H1 (cell line): Measurements from ENCODE around the gene METTL21C. TPM values are rescaled to one million over a fixed set of nuclear protein-coding genes. Genes with fewer than 3 reads are reported as not detected.

Experiments
- CTCF ChIA-PET: fragments of 300-600 bp; sonication (Branson Sonifier 250); formaldehyde crosslinking; loops from one replicate; lab custom pipeline; 2021; ENCODE audit not compliant: partially characterized antibody; lab: Charles Lee
- POLR2A ChIA-PET: fragments of 300-600 bp; sonication (Branson Sonifier 250); formaldehyde crosslinking; loops from one replicate; lab custom pipeline; 2021; ENCODE audit warnings: inconsistent platforms; ENCODE audit not compliant: partially characterized antibody; lab: Charles Lee
- DNase-seq, 2 experiments: peaks; one replicate each; pipeline versions ENCODE4 v3.0.0 to v3.0.0-alpha.2; 2010 to 2022; ENCODE audit warnings: low spot score in 2 of 2, low read depth in 1 of 2, mixed read lengths in 1 of 2
- FAIRE-seq: peaks from 2 replicates; lab custom pipeline; 2011; peaks lifted over from hg19 to GRCh38; lab: Jason Lieb, UNC
- H2AFZ ChIP-seq: 2 replicates; pipeline ENCODE4 v1.8.1; 2012; ENCODE audit warnings: low read length, inconsistent platforms
- H2AK5ac ChIP-seq: 2 replicates; pipeline ENCODE4 v1.6.1; 2013; ENCODE audit warnings: low read depth, low read length
- H2BK120ac ChIP-seq: replicated peaks from 2 replicates; pipeline ENCODE3; 2013; ENCODE audit warnings: low read depth, low read length, inconsistent platforms
- H2BK12ac ChIP-seq: 2 replicates; pipeline ENCODE4 v1.6.1; 2013; ENCODE audit warnings: low read depth, low read length
- H2BK15ac ChIP-seq: 2 replicates; pipeline ENCODE4 v1.6.1; 2013; ENCODE audit warnings: low read length
- H2BK20ac ChIP-seq: 2 replicates; pipeline ENCODE4 v1.6.1; 2013; ENCODE audit warnings: low read length
- H2BK5ac ChIP-seq: 2 replicates; pipeline ENCODE4 v1.6.1; 2013; ENCODE audit warnings: low read depth, low read length
- H3K14ac ChIP-seq: 2 replicates; pipeline ENCODE4 v1.6.1; 2013; ENCODE audit warnings: inconsistent platforms; ENCODE audit not compliant: insufficient read length
- H3K18ac ChIP-seq: 2 replicates; pipeline ENCODE4 v1.6.1; 2013; ENCODE audit warnings: low read length; ENCODE audit errors: extremely low read depth
- H3K23ac ChIP-seq: 2 replicates; pipeline ENCODE4 v1.6.1; 2013; ENCODE audit warnings: inconsistent platforms; ENCODE audit not compliant: insufficient read length
- H3K23me2 ChIP-seq: 2 replicates; pipeline ENCODE4 v1.6.1; 2013; ENCODE audit warnings: low read depth, low read length
- H3K27ac ChIP-seq: 2 replicates; pipeline ENCODE4 v1.6.1; 2011; ENCODE audit warnings: low read depth, low read length, inconsistent platforms
- H3K27me3 ChIP-seq, 4 experiments: replicated peaks in 1 of 4; 1 replicate in 1 of 4; 2 replicates in 3 of 4; pipeline versions ENCODE4 v1.6.1 to v1.8.1; 2011 to 2013; ENCODE audit warnings: low read length in 3 of 4, mild to moderate bottlenecking in 3 of 4, inconsistent platforms in 2 of 4, mixed read lengths in 2 of 4, moderate library complexity in 1 of 4; ENCODE audit not compliant: control insufficient read depth in 3 of 4, insufficient read depth in 3 of 4; ENCODE audit errors: extremely low read depth in 1 of 4
- H3K36me3 ChIP-seq, 4 experiments: 2 replicates each; pipeline versions ENCODE4 v1.6.1 to v1.8.1; 2011 to 2013; ENCODE audit warnings: mild to moderate bottlenecking in 4 of 4, low read length in 3 of 4, moderate library complexity in 2 of 4, control low read depth in 1 of 4, inconsistent platforms in 1 of 4; ENCODE audit not compliant: insufficient read depth in 4 of 4, control insufficient read depth in 2 of 4
- H3K4ac ChIP-seq: replicated peaks from 2 replicates; pipeline ENCODE3; 2013; ENCODE audit warnings: low read length, low read depth, mixed read lengths, inconsistent platforms; ENCODE audit not compliant: insufficient read length
- H3K4me1 ChIP-seq, 4 experiments: replicated peaks in 1 of 4; 1 replicate in 1 of 4; 2 replicates in 3 of 4; pipeline versions ENCODE4 v1.6.1 to v1.8.1; 2011 to 2013; ENCODE audit warnings: low read length in 3 of 4, inconsistent platforms in 2 of 4, mixed read lengths in 1 of 4; ENCODE audit not compliant: insufficient read depth in 4 of 4, control insufficient read depth in 3 of 4
- H3K4me2 ChIP-seq, 2 experiments: 2 replicates each; pipeline versions ENCODE4 v1.6.1 to v1.8.1; 2011 to 2013; ENCODE audit warnings: low read depth in 2 of 2, low read length in 2 of 2, control low read depth in 1 of 2, inconsistent platforms in 1 of 2, mild to moderate bottlenecking in 1 of 2; ENCODE audit not compliant: insufficient read depth in 1 of 2
- H3K4me3 ChIP-seq, 4 experiments: fragments of 200-600, 300-600 bp in 1 of 4; sonication (generic), shearing (Covaris generic), sonication (Bioruptor Twin) in 1 of 4; 2 replicates each; pipeline versions ENCODE4 v1.5.1 to v1.8.1; 2011 to 2016; ENCODE audit warnings: low read length in 4 of 4, low read depth in 3 of 4, control low read depth in 2 of 4, inconsistent platforms in 2 of 4, mild to moderate bottlenecking in 2 of 4, mixed read lengths in 1 of 4, moderate library complexity in 1 of 4; ENCODE audit not compliant: insufficient read depth in 2 of 4; ENCODE audit errors: extremely low read depth in 1 of 4
- H3K56ac ChIP-seq: replicated peaks from 2 replicates; pipeline ENCODE3; 2013; ENCODE audit warnings: low read depth, mild to moderate bottlenecking, mixed read lengths, low read length, inconsistent platforms; ENCODE audit not compliant: insufficient read length
- H3K79me1 ChIP-seq: 2 replicates; pipeline ENCODE4 v1.6.1; 2013; ENCODE audit warnings: low read depth, low read length, control low read depth
- H3K79me2 ChIP-seq, 2 experiments: 2 replicates each; pipeline versions ENCODE4 v1.6.1 to v1.8.1; 2012 to 2013; ENCODE audit warnings: low read length in 2 of 2, mild to moderate bottlenecking in 2 of 2, inconsistent platforms in 1 of 2; ENCODE audit not compliant: insufficient read depth in 2 of 2, control insufficient read depth in 1 of 2
- H3K9ac ChIP-seq, 4 experiments: replicated peaks in 1 of 4; 1 replicate in 1 of 4; 2 replicates in 3 of 4; pipeline versions ENCODE4 v1.6.1 to v1.8.1; 2011 to 2013; ENCODE audit warnings: low read depth in 3 of 4, low read length in 3 of 4, control low read depth in 2 of 4, mild to moderate bottlenecking in 2 of 4, moderate library complexity in 2 of 4, inconsistent platforms in 1 of 4; ENCODE audit errors: extremely low read depth in 1 of 4
- H3K9me3 ChIP-seq, 2 experiments: 2 replicates each; pipeline versions ENCODE4 v1.6.1 to v1.8.1; 2012 to 2013; ENCODE audit warnings: mild to moderate bottlenecking in 2 of 2, moderate library complexity in 2 of 2, control low read depth in 1 of 2, inconsistent platforms in 1 of 2, low read depth in 1 of 2, low read length in 1 of 2, mixed read lengths in 1 of 2; ENCODE audit not compliant: insufficient read depth in 2 of 2
- H4K20me1 ChIP-seq, 2 experiments: replicated peaks in 1 of 2; 2 replicates each; pipeline versions ENCODE3 to v1.8.1; 2011 to 2013; ENCODE audit warnings: inconsistent platforms in 2 of 2, low read length in 2 of 2, mild to moderate bottlenecking in 1 of 2; ENCODE audit not compliant: insufficient read depth in 2 of 2, control insufficient read depth in 1 of 2
- H4K5ac ChIP-seq: 2 replicates; pipeline ENCODE4 v1.6.1; 2013; ENCODE audit warnings: low read length, low read depth, mixed read lengths, inconsistent platforms; ENCODE audit not compliant: insufficient read length
- H4K8ac ChIP-seq: 2 replicates; pipeline ENCODE4 v1.8.0; 2013; ENCODE audit warnings: mild to moderate bottlenecking, moderate library complexity, low read length, inconsistent platforms; ENCODE audit not compliant: insufficient read depth; ENCODE audit errors: extremely low read depth
- H4K91ac ChIP-seq: replicated peaks from 2 replicates; pipeline ENCODE3; 2013; ENCODE audit warnings: low read length, mixed read lengths, inconsistent platforms; ENCODE audit not compliant: insufficient read length
- CREB1 ChIP-seq: IDR thresholded peaks from 2 replicates; pipeline ENCODE4 v1.6.1; 2012; ENCODE audit warnings: inconsistent platforms
- CTBP2 ChIP-seq: IDR thresholded peaks from 2 replicates; pipeline ENCODE4 v1.7.0; 2011; ENCODE audit warnings: borderline replicate concordance, mild to moderate bottlenecking, moderate library complexity, mixed read lengths, low read length; ENCODE audit not compliant: insufficient read depth, insufficient read length
- EP300 ChIP-seq, 2 experiments: IDR thresholded peaks; 1 replicate in 1 of 2; 2 replicates in 1 of 2; pipeline ENCODE4 v1.6.1; 2011 to 2012; ENCODE audit warnings: low read depth in 2 of 2, low read length in 2 of 2, mild to moderate bottlenecking in 2 of 2, borderline replicate concordance in 1 of 2, inconsistent platforms in 1 of 2, moderate library complexity in 1 of 2
- EZH2 ChIP-seq: fragments of 200-600 bp; sonication (generic); IDR thresholded peaks from 2 replicates; pipeline ENCODE4 v1.7.1; 2012; ENCODE audit warnings: low read depth, mild to moderate bottlenecking, moderate library complexity, low read length, inconsistent platforms; ENCODE audit not compliant: severe bottlenecking
- KDM1A ChIP-seq: fragments of 200-600, 300-600 bp; sonication (generic); IDR thresholded peaks from 2 replicates; pipeline ENCODE4 v1.7.1; 2016; ENCODE audit warnings: mild to moderate bottlenecking, low read length, borderline replicate concordance
- KDM4A ChIP-seq: IDR thresholded peaks from one replicate; pipeline ENCODE4 v1.7.1; 2012; ENCODE audit warnings: low read depth, mild to moderate bottlenecking, moderate library complexity, low read length, inconsistent platforms; ENCODE audit not compliant: severe bottlenecking
- NRF1 ChIP-seq: IDR thresholded peaks from 2 replicates; pipeline ENCODE4 v1.6.1; 2011; ENCODE audit warnings: mild to moderate bottlenecking, low read depth, low read length, improper control_type of control experiment
- RXRA ChIP-seq: IDR thresholded peaks from 2 replicates; pipeline ENCODE4 v1.6.1; 2011; ENCODE audit warnings: low read depth, mild to moderate bottlenecking, low read length, moderate library complexity; ENCODE audit not compliant: insufficient read depth
- SIRT6 ChIP-seq: IDR thresholded peaks from one replicate; pipeline ENCODE4 v1.7.1; 2012; ENCODE audit warnings: low read length, inconsistent platforms
- TBP ChIP-seq: IDR thresholded peaks from 2 replicates; pipeline ENCODE4 v1.6.1; 2011; ENCODE audit warnings: low read depth, low read length, improper control_type of control experiment
- TCF12 ChIP-seq: IDR thresholded peaks from 2 replicates; pipeline ENCODE4 v1.6.1; 2011; ENCODE audit warnings: low read depth, mild to moderate bottlenecking, low read length
- WGBS, 2 experiments: shearing (Covaris generic) in 1 of 2; methylation state at CpG; one replicate each; pipeline versions ENCODE4 v1.1.6 to v1.1.7; 2013 to 2015; ENCODE audit warnings: low lambda C conversion rate in 2 of 2, mixed read lengths in 2 of 2, inconsistent platforms in 1 of 2, low coverage in 1 of 2, missing lambda C conversion rate in 1 of 2; ENCODE audit not compliant: insufficient replicate concordance in 2 of 2, insufficient coverage in 1 of 2, insufficient read length in 1 of 2; ENCODE audit errors: extremely low coverage in 1 of 2, missing lambda C conversion rate in 1 of 2; 5-methylcytosine and 5-hydroxymethylcytosine counted together
- polyA plus RNA-seq, 7 experiments: library from polyadenylated mRNA; depleted of rRNA in 3 of 7; stranded (reverse) in 5 of 7; unstranded in 2 of 7; fragments of >200 nt in 5 of 7; fragments of 200-250 nt in 2 of 7; gene quantifications; 1 replicate in 5 of 7; 2 replicates in 1 of 7; 4 replicates in 1 of 7; pipeline versions ENCODE4 v1.2.1 to v1.2.3, GENCODE V29; 2011 to 2013; ENCODE audit warnings: missing spikeins in 2 of 7, mixed read lengths in 2 of 7
- total RNA-seq: library from RNA; stranded (reverse); fragmentation: NEBNext Ultra II Directional; extraction: Animal tissue kit (Norgen Biotek cat#: 25700); gene quantifications from 2 replicates; pipeline ENCODE4 v1.2.1, GENCODE V29; 2021
- TF ChIP-seq, protein P1 (sequence below): IDR thresholded peaks from 2 replicates; pipeline ENCODE4 v1.6.1; 2011; ENCODE audit warnings: low read depth, mild to moderate bottlenecking, low read length; ENCODE audit not compliant: insufficient read depth
- TF ChIP-seq, protein P2 (sequence below): IDR thresholded peaks from 2 replicates; pipeline ENCODE4 v1.6.1; 2011; ENCODE audit warnings: low read length, improper control_type of control experiment

METTL21C gene
- total and polyA plus RNA-seq, 2 of the 8 experiments (the other 6 are each of a cell fraction or from before 2014, with no cell fraction given) = not detected

DNA sequence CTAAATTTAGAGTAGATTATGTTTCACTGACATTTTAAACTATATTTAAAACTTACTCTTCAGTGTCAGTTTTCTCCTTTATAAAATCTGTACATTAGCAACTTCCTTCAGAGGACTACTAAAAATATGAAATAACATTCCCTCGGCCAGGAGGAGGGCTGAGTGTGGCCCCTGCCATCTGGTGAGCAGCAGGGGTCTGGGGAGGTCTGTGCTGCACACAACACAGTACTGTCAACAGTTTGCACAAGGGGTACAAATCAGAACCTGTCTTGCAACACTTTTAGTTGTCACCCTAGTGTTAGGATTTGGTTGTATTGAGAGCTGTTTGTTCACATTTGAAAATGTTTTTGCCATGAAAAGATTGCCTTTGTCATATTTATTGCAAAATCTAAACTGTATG lies 49.1 kb downstream of the METTL21C start:
- Histone ChIP-seq H3K27me3 (no peaks in the 10 kb centered on the region), H3K14ac (no peak overlapping the region), H2AFZ (no peak overlapping the region), H3K23me2 (no peaks in the 10 kb centered on the region), H3K36me3 (peaks cover 9 to 89% (median 38%) of the 10 kb centered on the region in 4 experiments), H3K56ac (no peak overlapping the region), H2AK5ac (no peak overlapping the region), H3K9me3 (no peaks in the 10 kb centered on the region), H3K18ac (no peak overlapping the region), H2BK120ac (no peak overlapping the region), H3K9ac (no peak overlapping the region), H3K79me2 (no peaks in the 10 kb centered on the region), H2BK15ac (no peak overlapping the region), H3K23ac (no peak overlapping the region), H2BK20ac (no peak overlapping the region), H3K79me1 (no peaks in the 10 kb centered on the region), H4K91ac (no peak overlapping the region), H3K4me1 (no peaks in the 10 kb centered on the region), H3K4ac (no peak overlapping the region), H3K4me3 (no peak overlapping the region), H4K20me1 (no peaks in the 10 kb centered on the region), H3K27ac (no peak overlapping the region), H2BK12ac (no peak overlapping the region), H3K4me2 (no peak overlapping the region), H4K8ac (no peak overlapping the region), H4K5ac (no peak overlapping the region), H2BK5ac (no peak overlapping the region)
- CTCF ChIA-PET = no interaction called here
- DNase-seq (no peak), FAIRE-seq (no peak)
- POLR2A ChIA-PET = no interaction called here
- WGBS, 2 experiments = 94% methylated on average over 1 of the region's 1 CpG; no CpG with 5 or more reads in 1 of the 2 experiments
- TF ChIP-seq TCF12 (no peak), RXRA (no peak), KDM4A (no peak), EZH2 (no peak), NRF1 (no peak), CTBP2 (no peak), KDM1A (no peak), SIRT6 (no peak), TBP (no peak), EP300 (IDR thresholded peaks at IDR 0.05; ENCODE audit: borderline replicate concordance in 1 of 2, low read depth in 2 of 2, low read length in 2 of 2) (no peak), CREB1 (no peak)
- TF ChIP-seq, protein P1, sequence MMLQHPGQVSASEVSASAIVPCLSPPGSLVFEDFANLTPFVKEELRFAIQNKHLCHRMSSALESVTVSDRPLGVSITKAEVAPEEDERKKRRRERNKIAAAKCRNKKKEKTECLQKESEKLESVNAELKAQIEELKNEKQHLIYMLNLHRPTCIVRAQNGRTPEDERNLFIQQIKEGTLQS = no peak
- TF ChIP-seq, protein P2, sequence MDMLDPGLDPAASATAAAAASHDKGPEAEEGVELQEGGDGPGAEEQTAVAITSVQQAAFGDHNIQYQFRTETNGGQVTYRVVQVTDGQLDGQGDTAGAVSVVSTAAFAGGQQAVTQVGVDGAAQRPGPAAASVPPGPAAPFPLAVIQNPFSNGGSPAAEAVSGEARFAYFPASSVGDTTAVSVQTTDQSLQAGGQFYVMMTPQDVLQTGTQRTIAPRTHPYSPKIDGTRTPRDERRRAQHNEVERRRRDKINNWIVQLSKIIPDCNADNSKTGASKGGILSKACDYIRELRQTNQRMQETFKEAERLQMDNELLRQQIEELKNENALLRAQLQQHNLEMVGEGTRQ = no peak
